Measurements from ENCODE around the gene CFAP157.

The CFAP157 gene

DNA sequence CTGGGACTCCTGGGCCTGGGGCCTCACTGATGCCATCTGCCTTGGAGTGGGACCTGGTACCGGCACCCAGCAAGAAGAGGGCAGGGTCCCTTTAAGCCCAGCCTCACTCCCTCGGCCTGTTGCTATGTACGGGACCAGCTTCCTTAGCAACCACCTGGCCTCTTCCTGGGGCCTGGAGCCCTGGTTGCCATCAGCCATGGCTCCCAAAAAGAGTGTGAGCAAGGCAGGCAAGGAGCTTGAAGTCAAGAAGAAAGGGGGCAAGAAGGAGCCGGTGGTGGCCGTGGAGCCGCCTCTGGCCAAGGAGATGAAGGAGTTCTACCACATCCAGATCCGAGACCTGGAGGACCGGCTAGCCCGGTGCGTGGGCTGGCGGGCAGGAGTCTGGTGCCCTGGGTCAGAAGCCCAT lies at the start of gene CFAP157:
CFAP157 (plus strand) TSS at position 153 of the 406 bp plus-strand sequence; CDS start at position 197, 44 bp downstream.
- TF ChIP-seq, protein P1, sequence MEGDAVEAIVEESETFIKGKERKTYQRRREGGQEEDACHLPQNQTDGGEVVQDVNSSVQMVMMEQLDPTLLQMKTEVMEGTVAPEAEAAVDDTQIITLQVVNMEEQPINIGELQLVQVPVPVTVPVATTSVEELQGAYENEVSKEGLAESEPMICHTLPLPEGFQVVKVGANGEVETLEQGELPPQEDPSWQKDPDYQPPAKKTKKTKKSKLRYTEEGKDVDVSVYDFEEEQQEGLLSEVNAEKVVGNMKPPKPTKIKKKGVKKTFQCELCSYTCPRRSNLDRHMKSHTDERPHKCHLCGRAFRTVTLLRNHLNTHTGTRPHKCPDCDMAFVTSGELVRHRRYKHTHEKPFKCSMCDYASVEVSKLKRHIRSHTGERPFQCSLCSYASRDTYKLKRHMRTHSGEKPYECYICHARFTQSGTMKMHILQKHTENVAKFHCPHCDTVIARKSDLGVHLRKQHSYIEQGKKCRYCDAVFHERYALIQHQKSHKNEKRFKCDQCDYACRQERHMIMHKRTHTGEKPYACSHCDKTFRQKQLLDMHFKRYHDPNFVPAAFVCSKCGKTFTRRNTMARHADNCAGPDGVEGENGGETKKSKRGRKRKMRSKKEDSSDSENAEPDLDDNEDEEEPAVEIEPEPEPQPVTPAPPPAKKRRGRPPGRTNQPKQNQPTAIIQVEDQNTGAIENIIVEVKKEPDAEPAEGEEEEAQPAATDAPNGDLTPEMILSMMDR (IDR thresholded peaks at IDR 0.05; ENCODE audit: extremely low read depth, missing control alignments): no peak
- DNase-seq (ENCODE audit: low spot score): no peak

DNA sequence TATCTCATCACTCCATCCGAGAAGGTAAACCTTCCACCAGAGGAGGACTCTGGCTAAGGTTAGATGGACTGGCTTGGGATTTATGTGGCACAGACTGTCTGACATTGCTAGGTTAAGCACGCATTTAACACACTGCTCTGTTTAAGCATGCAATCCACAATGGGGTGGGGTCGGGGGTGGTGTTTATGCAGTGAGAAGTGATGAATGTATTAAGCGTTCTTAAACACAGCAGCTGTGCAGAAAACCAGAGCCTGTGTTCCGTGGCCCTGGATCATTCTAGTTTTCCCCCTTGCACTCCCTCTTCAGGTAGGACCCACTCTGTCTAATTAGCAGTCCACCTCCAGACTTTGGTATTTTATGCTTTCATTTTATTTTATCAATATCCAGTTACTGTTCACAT lies 48.4 kb upstream of the CFAP157 start:
- TF ChIP-seq, protein P1 (IDR thresholded peaks at IDR 0.05; ENCODE audit: extremely low read depth, missing control alignments): no peak
- DNase-seq (ENCODE audit: low spot score): no peak

GRCh38 chr9:127660886-127661741 lies 45.7 kb upstream of the CFAP157 start:
- DNase-seq (ENCODE audit: low spot score): no peak

GRCh38 chr9:127662617-127663016 lies 44.2 kb upstream of the CFAP157 start:
- TF ChIP-seq, protein P1 (IDR thresholded peaks at IDR 0.05; ENCODE audit: extremely low read depth, missing control alignments): no peak
- DNase-seq (ENCODE audit: low spot score): no peak

More at GRCh38 chr9:127660886-127661741, 45.7 kb upstream of the CFAP157 start:
- TF ChIP-seq, protein P1 (IDR thresholded peaks at IDR 0.05; ENCODE audit: extremely low read depth, missing control alignments): no peak

- TF ChIP-seq, protein P1 (IDR thresholded peaks at IDR 0.05; ENCODE audit: extremely low read depth, missing control alignments): no peak
- DNase-seq (ENCODE audit: low spot score): no peak
These were observed 42.5 kb upstream of the CFAP157 start for GRCh38 chr9:127664324-127664677.

- no peak for DNase-seq (ENCODE audit: low spot score)
- TF ChIP-seq, protein P1 (IDR thresholded peaks at IDR 0.05; ENCODE audit: extremely low read depth, missing control alignments): no peak
These were observed 41.9 kb upstream of the CFAP157 start for GRCh38 chr9:127664678-127665507.
